Measurements from ENCODE around the gene PMIS2. TPM values are rescaled to one million over a fixed set of nuclear protein-coding genes. Genes with fewer than 3 reads are reported as not detected.

Gene PMIS2
- total RNA-seq, 2 donors from 2014 or later = not detected

- H3K36me3 ChIP-seq = no peaks in the 10 kb centered on the region
- no peak overlapping the region for H3K4me3 ChIP-seq
- H3K27ac ChIP-seq = no peak overlapping the region
- WGBS = 75% methylated on average over 8 of the region's 8 CpGs
- intact Hi-C loops (cut with DNase I) = loop anchor here (5.0 kb wide), 2 partner anchors 81 to 101 kb away; partner anchors contain the start of genes COX6B1 and RBM42
- no peak for DNase-seq (ENCODE audit: low spot score)
- no peaks in the 10 kb centered on the region for H3K27me3 ChIP-seq (replicated peaks; ENCODE audit: insufficient read depth)
- peaks cover 6% of the 10 kb centered on the region for H3K4me1 ChIP-seq (replicated peaks)
- no peak for TF ChIP-seq POLR2A (IDR thresholded peaks at IDR 0.05)
- TF ChIP-seq CTCF (IDR thresholded peaks at IDR 0.05) = no peak
- TF ChIP-seq POLR2AphosphoS5 (IDR thresholded peaks at IDR 0.05) = no peak
- H3K9me3 ChIP-seq = no peaks in the 10 kb centered on the region
These were observed 39.4 kb upstream of the PMIS2 start for GRCh38 chr19:35546532-35546931.

GRCh38 chr19:35549174-35549788, 36.7 kb upstream of the PMIS2 start:
- WGBS = 22% methylated on average over 6 of the region's 6 CpGs
- TF ChIP-seq POLR2AphosphoS5 (IDR thresholded peaks at IDR 0.05) (peak; percentile 33), POLR2A (IDR thresholded peaks at IDR 0.05) (no peak), CTCF (IDR thresholded peaks at IDR 0.05) (peak; percentile 55 to 83 (median 72))
- Histone ChIP-seq H3K4me1 (replicated peaks) (peaks cover 6% of the 10 kb centered on the region), H3K9me3 (no peaks in the 10 kb centered on the region), H3K27ac (no peak overlapping the region), H3K36me3 (no peaks in the 10 kb centered on the region), H3K27me3 (replicated peaks; ENCODE audit: insufficient read depth) (no peaks in the 10 kb centered on the region), H3K4me3 (no peak overlapping the region)
- intact Hi-C loops (cut with DNase I) = loop anchor here (2.0 to 5.0 kb wide), 3 partner anchors 78 to 168 kb away; partner anchors contain the start of genes COX6B1 and RBM42
- DNase-seq (ENCODE audit: low spot score) = peak; percentile 66

GRCh38 chr19:35549879-35550523, 36.0 kb upstream of the PMIS2 start:
- Histone ChIP-seq H3K27me3 (replicated peaks; ENCODE audit: insufficient read depth) (no peaks in the 10 kb centered on the region), H3K36me3 (no peaks in the 10 kb centered on the region), H3K4me1 (replicated peaks) (peaks cover 6% of the 10 kb centered on the region), H3K9me3 (no peaks in the 10 kb centered on the region), H3K4me3 (no peak overlapping the region), H3K27ac (no peak overlapping the region)
- intact Hi-C loops (cut with DNase I) = loop anchor here (2.0 to 5.0 kb wide), 3 partner anchors 77 to 167 kb away; partner anchors contain the start of genes COX6B1 and RBM42
- peak; percentile 54 for DNase-seq (ENCODE audit: low spot score)
- TF ChIP-seq POLR2A (IDR thresholded peaks at IDR 0.05) (no peak), POLR2AphosphoS5 (IDR thresholded peaks at IDR 0.05) (peak; percentile 59)
- 66% methylated on average over 15 of the region's 15 CpGs for WGBS

- no peak for DNase-seq (ENCODE audit: low spot score)
- H3K4me3 ChIP-seq = no peak overlapping the region
These were observed 34.7 kb upstream of the PMIS2 start for GRCh38 chr19:35551091-35551810.

More at GRCh38 chr19:35551091-35551810, 34.7 kb upstream of the PMIS2 start:
- no peaks in the 10 kb centered on the region for H3K36me3 ChIP-seq
- peaks cover 4% of the 10 kb centered on the region for H3K4me1 ChIP-seq (replicated peaks)
- H3K9me3 ChIP-seq = no peaks in the 10 kb centered on the region
- intact Hi-C loops (cut with DNase I) = no loop called here
- WGBS = 78% methylated on average over 21 of the region's 21 CpGs
- no peak overlapping the region for H3K27ac ChIP-seq
- TF ChIP-seq CTCF (IDR thresholded peaks at IDR 0.05) (no peak), POLR2A (IDR thresholded peaks at IDR 0.05) (no peak), POLR2AphosphoS5 (IDR thresholded peaks at IDR 0.05) (no peak)
- no peaks in the 10 kb centered on the region for H3K27me3 ChIP-seq (replicated peaks; ENCODE audit: insufficient read depth)

Data from prostate gland (tissue), 2 donors.